Body of pancreas (tissue), 4 donors: Measurements from ENCODE around the gene COPA.
"Not testable (repeated sequence)": the region's sequence is repeated elsewhere in the genome, so short reads cannot be mapped to it uniquely, and the experiment has no call there.

Source experiments
- POLR2A ChIP-seq, 3 donors: fragments of 450-650 bp; IDR thresholded peaks; one replicate each; pipeline ENCODE4 v1.6.1; 2016; ENCODE audit warnings: antibody characterized with exemption in 3 of 3, mild to moderate bottlenecking in 2 of 3
- TF ChIP-seq, protein P1 (sequence below), 7 experiments: fragments of 450-650 bp in 4 of 7; fragments of 200-600 bp in 3 of 7; sonication (generic) in 3 of 7; IDR thresholded peaks; one replicate each; pipeline ENCODE4 v1.5.1; 2016 to 2019; ENCODE audit warnings: antibody characterized with exemption in 7 of 7

DNA sequence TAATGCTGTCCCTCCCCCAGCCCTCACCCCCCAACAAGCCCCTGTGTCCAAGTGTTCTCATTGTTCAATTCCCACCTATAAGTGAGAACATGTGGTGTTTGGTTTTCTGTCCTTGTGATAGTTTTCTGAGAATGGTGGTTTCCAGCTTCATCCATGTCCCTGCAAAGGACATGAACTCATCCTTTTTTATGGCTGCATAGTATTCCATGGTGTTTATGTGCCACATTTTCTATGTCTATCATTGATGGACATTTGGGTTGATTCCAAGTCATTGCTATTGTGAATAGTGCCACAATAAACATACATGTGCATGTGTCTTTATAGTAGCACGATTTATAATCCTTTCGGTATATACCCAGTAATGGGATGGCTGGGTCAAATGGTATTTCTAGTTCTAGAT is 41.8 kb upstream of the COPA start:
- TF ChIP-seq, protein P1, sequence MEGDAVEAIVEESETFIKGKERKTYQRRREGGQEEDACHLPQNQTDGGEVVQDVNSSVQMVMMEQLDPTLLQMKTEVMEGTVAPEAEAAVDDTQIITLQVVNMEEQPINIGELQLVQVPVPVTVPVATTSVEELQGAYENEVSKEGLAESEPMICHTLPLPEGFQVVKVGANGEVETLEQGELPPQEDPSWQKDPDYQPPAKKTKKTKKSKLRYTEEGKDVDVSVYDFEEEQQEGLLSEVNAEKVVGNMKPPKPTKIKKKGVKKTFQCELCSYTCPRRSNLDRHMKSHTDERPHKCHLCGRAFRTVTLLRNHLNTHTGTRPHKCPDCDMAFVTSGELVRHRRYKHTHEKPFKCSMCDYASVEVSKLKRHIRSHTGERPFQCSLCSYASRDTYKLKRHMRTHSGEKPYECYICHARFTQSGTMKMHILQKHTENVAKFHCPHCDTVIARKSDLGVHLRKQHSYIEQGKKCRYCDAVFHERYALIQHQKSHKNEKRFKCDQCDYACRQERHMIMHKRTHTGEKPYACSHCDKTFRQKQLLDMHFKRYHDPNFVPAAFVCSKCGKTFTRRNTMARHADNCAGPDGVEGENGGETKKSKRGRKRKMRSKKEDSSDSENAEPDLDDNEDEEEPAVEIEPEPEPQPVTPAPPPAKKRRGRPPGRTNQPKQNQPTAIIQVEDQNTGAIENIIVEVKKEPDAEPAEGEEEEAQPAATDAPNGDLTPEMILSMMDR (IDR thresholded peaks at IDR 0.05): not testable (repeated sequence)
- not testable (repeated sequence) for TF ChIP-seq POLR2A (IDR thresholded peaks at IDR 0.05)
